ENCODE measurements around the gene COPS3.

DNA sequence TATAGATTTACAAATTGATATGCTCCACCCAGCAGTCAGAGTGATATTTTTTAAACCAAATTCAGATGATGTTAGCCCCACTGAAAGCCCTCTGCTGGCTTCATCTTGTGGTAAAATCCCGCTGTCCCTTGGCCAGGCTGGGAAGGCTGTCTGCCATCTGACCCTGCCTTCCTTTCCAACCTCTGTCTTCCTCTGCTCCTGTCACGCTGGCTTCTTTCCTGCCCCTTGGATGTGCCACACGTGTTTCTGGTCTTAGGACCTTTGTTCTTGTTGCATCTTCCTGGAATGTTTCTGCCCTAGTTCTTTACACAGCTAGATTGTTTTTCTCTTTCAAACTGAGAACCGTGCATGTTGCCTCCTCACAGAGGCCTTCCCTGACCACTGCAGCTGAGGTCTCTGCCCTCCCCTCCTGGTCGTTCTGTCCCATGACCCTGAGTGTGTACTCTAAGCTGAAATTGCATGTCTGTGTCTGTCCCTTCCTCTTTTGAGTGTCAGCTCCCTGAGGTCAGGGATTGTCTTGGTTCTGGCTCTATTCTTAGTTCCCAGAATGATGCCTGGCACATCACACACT lies 33.5 kb upstream of the COPS3 start:
- TF ChIP-seq, protein P1, sequence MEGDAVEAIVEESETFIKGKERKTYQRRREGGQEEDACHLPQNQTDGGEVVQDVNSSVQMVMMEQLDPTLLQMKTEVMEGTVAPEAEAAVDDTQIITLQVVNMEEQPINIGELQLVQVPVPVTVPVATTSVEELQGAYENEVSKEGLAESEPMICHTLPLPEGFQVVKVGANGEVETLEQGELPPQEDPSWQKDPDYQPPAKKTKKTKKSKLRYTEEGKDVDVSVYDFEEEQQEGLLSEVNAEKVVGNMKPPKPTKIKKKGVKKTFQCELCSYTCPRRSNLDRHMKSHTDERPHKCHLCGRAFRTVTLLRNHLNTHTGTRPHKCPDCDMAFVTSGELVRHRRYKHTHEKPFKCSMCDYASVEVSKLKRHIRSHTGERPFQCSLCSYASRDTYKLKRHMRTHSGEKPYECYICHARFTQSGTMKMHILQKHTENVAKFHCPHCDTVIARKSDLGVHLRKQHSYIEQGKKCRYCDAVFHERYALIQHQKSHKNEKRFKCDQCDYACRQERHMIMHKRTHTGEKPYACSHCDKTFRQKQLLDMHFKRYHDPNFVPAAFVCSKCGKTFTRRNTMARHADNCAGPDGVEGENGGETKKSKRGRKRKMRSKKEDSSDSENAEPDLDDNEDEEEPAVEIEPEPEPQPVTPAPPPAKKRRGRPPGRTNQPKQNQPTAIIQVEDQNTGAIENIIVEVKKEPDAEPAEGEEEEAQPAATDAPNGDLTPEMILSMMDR (IDR thresholded peaks at IDR 0.05), result no peak
- TF ChIP-seq EP300 (IDR thresholded peaks at IDR 0.05; ENCODE audit: low read depth), result no peak
